ENCODE results near the gene CCNH. TPM values are rescaled to one million over a fixed set of nuclear protein-coding genes. Genes with fewer than 3 reads are reported as not detected.

CCNH gene
- total and polyA plus RNA-seq, 9 donors: 21.7 to 160 (median 44.6) TPM

GRCh38 chr5:87433945-87434344 lies 21.2 kb upstream of the CCNH start:
- WGBS, 3 donors: 67 to 78% (median 73%) methylated on average over 1 of the region's 1 CpG

DNA sequence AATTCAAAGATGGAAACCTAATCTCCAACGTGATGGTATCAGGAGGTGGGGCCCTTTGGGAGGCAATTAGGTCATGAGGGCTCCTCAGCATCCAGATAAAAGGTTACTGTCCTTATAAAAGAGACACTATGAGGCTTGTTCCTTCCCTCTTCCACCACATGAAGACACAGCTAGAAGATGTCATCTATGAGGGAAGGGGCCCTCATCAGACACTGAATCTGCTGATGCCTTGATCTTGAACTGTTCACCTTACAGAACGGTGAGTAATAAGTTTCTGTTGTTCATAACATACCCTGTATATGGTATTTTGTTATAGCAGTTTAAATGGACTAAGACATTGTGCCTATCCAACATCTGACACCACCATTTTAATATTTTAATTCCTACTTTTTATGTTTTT lies 19.7 kb upstream of the CCNH start:
- no peak for TF ChIP-seq EP300 (IDR thresholded peaks at IDR 0.05)
- TF ChIP-seq, protein P1, sequence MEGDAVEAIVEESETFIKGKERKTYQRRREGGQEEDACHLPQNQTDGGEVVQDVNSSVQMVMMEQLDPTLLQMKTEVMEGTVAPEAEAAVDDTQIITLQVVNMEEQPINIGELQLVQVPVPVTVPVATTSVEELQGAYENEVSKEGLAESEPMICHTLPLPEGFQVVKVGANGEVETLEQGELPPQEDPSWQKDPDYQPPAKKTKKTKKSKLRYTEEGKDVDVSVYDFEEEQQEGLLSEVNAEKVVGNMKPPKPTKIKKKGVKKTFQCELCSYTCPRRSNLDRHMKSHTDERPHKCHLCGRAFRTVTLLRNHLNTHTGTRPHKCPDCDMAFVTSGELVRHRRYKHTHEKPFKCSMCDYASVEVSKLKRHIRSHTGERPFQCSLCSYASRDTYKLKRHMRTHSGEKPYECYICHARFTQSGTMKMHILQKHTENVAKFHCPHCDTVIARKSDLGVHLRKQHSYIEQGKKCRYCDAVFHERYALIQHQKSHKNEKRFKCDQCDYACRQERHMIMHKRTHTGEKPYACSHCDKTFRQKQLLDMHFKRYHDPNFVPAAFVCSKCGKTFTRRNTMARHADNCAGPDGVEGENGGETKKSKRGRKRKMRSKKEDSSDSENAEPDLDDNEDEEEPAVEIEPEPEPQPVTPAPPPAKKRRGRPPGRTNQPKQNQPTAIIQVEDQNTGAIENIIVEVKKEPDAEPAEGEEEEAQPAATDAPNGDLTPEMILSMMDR (IDR thresholded peaks at IDR 0.05): no peak
- TF ChIP-seq POLR2A (IDR thresholded peaks at IDR 0.05): no peak
- Histone ChIP-seq H3K27me3 (no peaks in the 10 kb centered on the region), H3K9me3 (no peaks in the 10 kb centered on the region), H3K4me3 (no peak overlapping the region), H3K27ac (no peak overlapping the region), H3K36me3 (no peaks in the 10 kb centered on the region), H3K4me1 (ENCODE audit: insufficient read depth) (no peaks in the 10 kb centered on the region)
- intact Hi-C loops (cut with DNase I): no loop called here
- WGBS, 3 donors: 38 to 63% (median 44%) methylated on average over 2 of the region's 2 CpGs
- no peak for DNase-seq

More at GRCh38 chr5:87433945-87434344, 21.2 kb upstream of the CCNH start:
- H3K36me3 ChIP-seq: no peaks in the 10 kb centered on the region
- no peak overlapping the region for H3K27ac ChIP-seq
- no peaks in the 10 kb centered on the region for H3K27me3 ChIP-seq
- no peak overlapping the region for H3K4me3 ChIP-seq
- no peak for TF ChIP-seq POLR2A (IDR thresholded peaks at IDR 0.05)
- TF ChIP-seq, protein P1 (IDR thresholded peaks at IDR 0.05): no peak
- TF ChIP-seq EP300 (IDR thresholded peaks at IDR 0.05): no peak
- H3K4me1 ChIP-seq (ENCODE audit: insufficient read depth): no peaks in the 10 kb centered on the region
- intact Hi-C loops (cut with DNase I): no loop called here
- no peak for DNase-seq
- no peaks in the 10 kb centered on the region for H3K9me3 ChIP-seq

DNA sequence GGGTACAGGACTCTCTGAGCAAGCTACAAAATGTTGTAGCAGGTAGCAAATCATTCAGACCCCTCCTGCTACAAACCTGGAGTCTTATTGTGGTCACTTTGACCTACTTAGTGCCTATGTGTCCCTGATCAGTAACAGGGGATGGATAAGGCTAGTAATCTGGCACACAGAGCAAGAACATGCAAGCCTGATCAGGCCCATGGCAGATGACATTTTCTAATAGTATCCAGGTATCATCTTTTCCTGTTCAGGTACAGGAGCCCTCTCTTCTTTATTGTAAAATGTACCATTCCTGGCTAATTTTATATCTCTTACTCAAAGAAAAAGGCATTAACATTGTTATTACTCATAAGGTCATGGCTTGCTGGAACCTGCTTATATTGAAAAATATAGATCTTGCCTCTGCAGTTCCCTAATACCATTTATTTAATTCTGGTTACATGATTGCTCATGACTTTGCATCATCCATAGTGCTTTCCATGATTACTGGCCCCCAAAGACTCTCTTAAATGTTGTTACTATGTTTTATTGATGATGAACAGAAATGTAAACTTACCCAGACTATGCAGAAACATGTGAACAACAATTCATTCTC lies 18.2 kb upstream of the CCNH start:
- TF ChIP-seq, protein P1 (IDR thresholded peaks at IDR 0.05): no peak
- TF ChIP-seq POLR2A (IDR thresholded peaks at IDR 0.05) (no peak), EP300 (IDR thresholded peaks at IDR 0.05) (no peak)
- intact Hi-C loops (cut with DNase I): no loop called here
- no peak for DNase-seq
- Histone ChIP-seq H3K27me3 (no peaks in the 10 kb centered on the region), H3K4me3 (no peak overlapping the region), H3K9me3 (no peaks in the 10 kb centered on the region), H3K4me1 (ENCODE audit: insufficient read depth) (no peaks in the 10 kb centered on the region), H3K27ac (no peak overlapping the region), H3K36me3 (no peaks in the 10 kb centered on the region)

- intact Hi-C loops (cut with DNase I): no loop called here
Measured at GRCh38 chr5:87423755-87424154, 11.0 kb upstream of the CCNH start.

More at GRCh38 chr5:87423755-87424154, 11.0 kb upstream of the CCNH start:
- Histone ChIP-seq H3K4me1 (ENCODE audit: insufficient read depth) (no peaks in the 10 kb centered on the region), H3K36me3 (no peaks in the 10 kb centered on the region), H3K4me3 (no peak overlapping the region), H3K27me3 (no peaks in the 10 kb centered on the region), H3K27ac (no peak overlapping the region), H3K9me3 (no peaks in the 10 kb centered on the region)
- DNase-seq: no peak
- WGBS, 3 donors: 65 to 83% (median 70%) methylated on average over 1 of the region's 1 CpG
- TF ChIP-seq EP300 (IDR thresholded peaks at IDR 0.05) (no peak), POLR2A (IDR thresholded peaks at IDR 0.05) (no peak)
- TF ChIP-seq, protein P1 (IDR thresholded peaks at IDR 0.05): no peak

Measured in ovary (tissue), 9 donors.